ENCODE data around the gene USF3. TPM values are rescaled to one million over a fixed set of nuclear protein-coding genes. Genes with fewer than 3 reads are reported as not detected.

USF3 gene
- total RNA-seq, 4 donors from 2014 or later: 21.4 to 33.4 (median 26.3) TPM

DNA sequence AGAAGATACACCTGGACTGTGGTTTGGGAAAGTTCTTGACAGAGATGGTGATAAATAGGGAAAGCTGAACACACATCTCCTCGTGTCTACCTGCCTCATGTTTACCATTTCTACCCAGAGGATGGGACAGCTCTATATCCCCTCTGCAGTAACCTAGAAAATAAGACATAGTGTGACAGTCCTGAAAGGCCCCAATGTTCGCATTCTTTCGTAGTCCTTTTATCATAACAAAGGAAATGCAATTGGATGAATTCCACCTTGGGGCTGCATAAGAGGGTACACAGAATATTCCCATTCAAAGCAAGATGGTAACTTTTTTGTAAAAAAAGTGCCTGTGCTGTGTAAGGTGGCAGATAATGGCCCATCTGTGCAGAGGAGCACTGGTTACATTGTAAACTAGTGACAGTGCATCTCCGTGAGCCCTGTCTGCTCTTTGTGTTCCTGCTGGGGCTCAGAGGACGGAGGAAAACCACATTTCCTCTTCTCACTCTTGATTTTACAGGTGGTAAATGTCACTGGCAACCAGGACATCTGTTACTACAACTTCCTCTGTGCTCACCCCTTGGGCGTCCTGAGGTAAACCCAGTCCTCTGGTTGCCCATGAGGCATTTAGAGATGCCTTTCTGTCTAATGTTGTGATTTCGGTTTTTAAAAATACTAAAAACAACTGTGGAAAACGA, 89.8 kb downstream of the USF3 start:
- H3K4me3 ChIP-seq (replicated peaks in 1 of 3): no peak overlapping the region
- 61 to 62% methylated on average over 8 of the region's 8 CpGs for WGBS, 2 donors
- DNase-seq: no peak
- H3K4me1 ChIP-seq: no peaks in the 10 kb centered on the region
- H3K27me3 ChIP-seq: no peaks in the 10 kb centered on the region
- H3K9me3 ChIP-seq: no peaks in the 10 kb centered on the region
- no peaks in the 10 kb centered on the region for H3K36me3 ChIP-seq
- TF ChIP-seq, protein P1, sequence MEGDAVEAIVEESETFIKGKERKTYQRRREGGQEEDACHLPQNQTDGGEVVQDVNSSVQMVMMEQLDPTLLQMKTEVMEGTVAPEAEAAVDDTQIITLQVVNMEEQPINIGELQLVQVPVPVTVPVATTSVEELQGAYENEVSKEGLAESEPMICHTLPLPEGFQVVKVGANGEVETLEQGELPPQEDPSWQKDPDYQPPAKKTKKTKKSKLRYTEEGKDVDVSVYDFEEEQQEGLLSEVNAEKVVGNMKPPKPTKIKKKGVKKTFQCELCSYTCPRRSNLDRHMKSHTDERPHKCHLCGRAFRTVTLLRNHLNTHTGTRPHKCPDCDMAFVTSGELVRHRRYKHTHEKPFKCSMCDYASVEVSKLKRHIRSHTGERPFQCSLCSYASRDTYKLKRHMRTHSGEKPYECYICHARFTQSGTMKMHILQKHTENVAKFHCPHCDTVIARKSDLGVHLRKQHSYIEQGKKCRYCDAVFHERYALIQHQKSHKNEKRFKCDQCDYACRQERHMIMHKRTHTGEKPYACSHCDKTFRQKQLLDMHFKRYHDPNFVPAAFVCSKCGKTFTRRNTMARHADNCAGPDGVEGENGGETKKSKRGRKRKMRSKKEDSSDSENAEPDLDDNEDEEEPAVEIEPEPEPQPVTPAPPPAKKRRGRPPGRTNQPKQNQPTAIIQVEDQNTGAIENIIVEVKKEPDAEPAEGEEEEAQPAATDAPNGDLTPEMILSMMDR (IDR thresholded peaks at IDR 0.05): no peak
- no peak for TF ChIP-seq POLR2A (IDR thresholded peaks at IDR 0.05)
- intact Hi-C loops (cut with DNase I): no loop called here
- no peak overlapping the region for H3K27ac ChIP-seq

DNA sequence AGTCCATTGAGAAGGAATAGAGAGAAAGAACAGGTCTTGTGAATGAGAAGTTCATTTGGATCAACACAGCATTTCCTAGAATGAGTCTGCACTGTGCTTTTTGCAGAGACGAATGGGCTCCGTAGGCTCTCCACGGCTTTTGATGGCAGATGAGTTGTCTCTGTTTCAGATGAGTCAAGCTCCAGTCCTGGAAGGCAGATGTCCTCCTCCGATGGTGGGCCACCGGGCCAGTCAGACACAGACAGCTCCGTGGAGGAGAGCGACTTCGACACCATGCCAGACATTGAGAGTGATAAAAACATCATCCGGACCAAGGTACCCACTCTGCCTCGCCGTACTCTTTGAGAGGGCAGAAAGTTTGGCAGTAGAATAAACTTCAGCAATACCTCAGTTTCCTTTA, 93.6 kb downstream of the USF3 start:
- WGBS, 2 donors: 91 to 94% methylated on average over 11 of the region's 11 CpGs
- Histone ChIP-seq H3K36me3 (no peaks in the 10 kb centered on the region), H3K4me3 (replicated peaks in 1 of 3) (no peak overlapping the region), H3K27ac (no peak overlapping the region), H3K9me3 (no peaks in the 10 kb centered on the region), H3K4me1 (no peaks in the 10 kb centered on the region), H3K27me3 (no peaks in the 10 kb centered on the region)
- intact Hi-C loops (cut with DNase I): no loop called here
- DNase-seq: no peak
- TF ChIP-seq POLR2A (IDR thresholded peaks at IDR 0.05): no peak
- TF ChIP-seq, protein P1 (IDR thresholded peaks at IDR 0.05): no peak

DNA sequence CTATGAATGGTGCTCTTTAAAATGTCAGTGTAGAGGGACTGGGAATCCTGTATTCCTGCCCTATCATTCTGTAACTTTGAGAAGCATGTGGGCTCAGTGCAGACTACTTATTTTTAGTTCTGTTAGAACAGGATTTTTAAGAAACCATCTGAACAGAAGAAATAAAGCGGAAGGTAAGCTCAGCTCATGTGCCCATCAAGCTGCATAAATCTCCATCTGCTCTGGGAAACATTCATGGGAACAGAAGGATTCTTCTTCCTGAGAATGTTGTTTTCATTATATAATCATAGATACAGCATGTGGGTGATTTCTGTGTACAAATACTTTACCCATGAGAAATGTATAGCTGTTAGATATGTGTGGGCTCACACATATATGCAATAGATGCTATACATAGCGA, 94.2 kb downstream of the USF3 start:
- no peaks in the 10 kb centered on the region for H3K4me1 ChIP-seq
- DNase-seq: no peak
- TF ChIP-seq, protein P1 (IDR thresholded peaks at IDR 0.05): no peak
- no peak for TF ChIP-seq POLR2A (IDR thresholded peaks at IDR 0.05)
- no peaks in the 10 kb centered on the region for H3K9me3 ChIP-seq
- H3K27me3 ChIP-seq: no peaks in the 10 kb centered on the region
- intact Hi-C loops (cut with DNase I): no loop called here
- 94 to 95% methylated on average over 2 of the region's 2 CpGs for WGBS, 2 donors
- no peak overlapping the region for H3K27ac ChIP-seq
- no peak overlapping the region for H3K4me3 ChIP-seq (replicated peaks in 1 of 3)
- no peaks in the 10 kb centered on the region for H3K36me3 ChIP-seq

DNA sequence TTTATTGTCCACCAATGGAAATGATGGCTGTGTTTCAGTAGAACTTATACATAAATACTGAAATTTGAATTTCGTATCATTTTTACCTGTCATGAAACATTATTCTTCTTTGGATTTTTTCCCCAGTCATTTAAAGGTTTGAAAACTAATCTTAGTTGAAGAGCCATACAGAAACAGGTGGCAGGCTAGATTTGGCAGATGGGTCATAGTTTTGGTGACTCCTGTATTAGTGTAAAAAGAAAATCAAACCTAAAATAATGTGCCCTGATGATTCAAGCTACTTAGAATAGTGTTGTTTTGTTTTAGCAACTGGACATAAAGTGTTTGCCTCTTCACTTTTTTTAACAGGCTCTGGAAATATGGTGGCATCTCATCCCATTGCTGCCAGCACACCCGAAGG, 95.2 kb downstream of the USF3 start:
- Histone ChIP-seq H3K9me3 (no peaks in the 10 kb centered on the region), H3K4me1 (no peaks in the 10 kb centered on the region), H3K36me3 (no peaks in the 10 kb centered on the region), H3K4me3 (replicated peaks in 1 of 3) (no peak overlapping the region), H3K27ac (no peak overlapping the region), H3K27me3 (no peaks in the 10 kb centered on the region)
- intact Hi-C loops (cut with DNase I): no loop called here
- DNase-seq: no peak
- 89 to 97% methylated on average over 2 of the region's 2 CpGs for WGBS, 2 donors
- TF ChIP-seq, protein P1 (IDR thresholded peaks at IDR 0.05): no peak
- TF ChIP-seq POLR2A (IDR thresholded peaks at IDR 0.05): no peak

DNA sequence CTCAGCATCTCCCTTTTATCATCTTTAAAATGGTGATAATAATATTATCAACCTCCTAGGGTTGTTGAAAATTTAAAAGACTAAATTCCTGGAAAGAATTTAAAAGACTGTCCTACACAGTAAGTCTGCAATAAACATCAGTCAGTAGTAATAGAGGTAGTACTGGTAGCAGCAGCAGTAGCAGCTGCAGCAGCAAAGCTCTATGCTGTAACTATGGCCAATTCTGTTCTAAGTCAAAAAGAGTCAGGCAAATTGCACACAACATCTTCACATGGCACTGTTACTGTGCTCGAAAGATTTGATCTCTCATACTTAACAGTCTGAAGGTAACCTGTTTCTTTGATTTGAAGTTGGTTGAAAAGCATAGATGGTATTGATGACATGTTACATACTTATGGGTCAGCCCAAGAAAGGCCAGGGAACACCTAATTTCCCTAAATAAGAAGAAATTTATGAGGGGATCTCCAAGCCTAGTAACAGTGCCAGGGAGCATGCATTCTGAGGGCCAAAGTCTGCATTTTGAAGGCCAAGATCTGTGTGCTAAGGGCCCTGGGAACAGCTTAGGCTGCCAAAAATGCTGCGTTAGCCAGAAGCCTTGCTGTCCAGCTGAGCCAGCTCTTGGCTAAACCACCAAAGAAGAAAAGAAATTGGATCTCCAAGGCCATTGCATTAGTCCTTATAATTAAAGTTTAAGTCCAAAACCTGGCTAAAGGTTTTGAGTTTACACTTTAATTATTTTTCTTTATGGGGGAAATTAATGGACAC, 95.8 kb downstream of the USF3 start:
- H3K27me3 ChIP-seq: no peaks in the 10 kb centered on the region
- H3K27ac ChIP-seq: no peak overlapping the region
- TF ChIP-seq, protein P1 (IDR thresholded peaks at IDR 0.05): no peak
- TF ChIP-seq POLR2A (IDR thresholded peaks at IDR 0.05): no peak
- WGBS, 2 donors: 71 to 83% methylated on average over 2 of the region's 2 CpGs
- H3K9me3 ChIP-seq: no peaks in the 10 kb centered on the region
- H3K4me1 ChIP-seq: no peaks in the 10 kb centered on the region
- intact Hi-C loops (cut with DNase I): no loop called here
- DNase-seq: no peak
- no peaks in the 10 kb centered on the region for H3K36me3 ChIP-seq
- H3K4me3 ChIP-seq (replicated peaks in 1 of 3): no peak overlapping the region

Measured in thyroid gland (tissue), 4 donors.